ENCODE results near the gene EPC2. TPM values are rescaled to one million over a fixed set of nuclear protein-coding genes. Genes with fewer than 3 reads are reported as not detected.

The EPC2 gene
- total RNA-seq, 2 experiments from 2014 or later: 12.8 to 26.3 TPM

DNA sequence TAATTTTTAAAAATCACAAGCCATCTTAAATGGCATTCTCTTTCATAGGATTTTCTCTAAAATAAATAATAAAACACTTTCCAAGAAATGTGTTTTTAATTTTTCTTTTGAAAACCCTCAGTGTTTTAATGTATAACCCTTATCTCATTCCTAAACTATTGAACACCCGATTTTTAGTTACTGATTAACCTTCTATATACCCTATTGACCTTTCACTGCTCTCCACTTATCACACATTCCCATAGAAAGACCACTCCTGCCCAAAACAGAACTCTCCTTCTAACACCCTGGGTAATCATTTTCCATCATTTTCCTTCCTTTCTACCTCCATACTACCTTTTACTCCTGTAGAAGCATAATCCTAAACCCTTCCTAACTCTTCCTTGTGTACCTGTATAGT is 102.4 kb downstream of the EPC2 start:
- H4K20me1 ChIP-seq (ENCODE audit: insufficient read depth, low read length): no peaks in the 10 kb centered on the region
- no peak overlapping the region for H3K27ac ChIP-seq (ENCODE audit: low read depth, low read length, poor library complexity, severe bottlenecking)
- no peaks in the 10 kb centered on the region for H3K4me1 ChIP-seq (ENCODE audit: insufficient read depth, low read length, poor library complexity, severe bottlenecking)
- H3K9me2 ChIP-seq (ENCODE audit: insufficient read depth, low read length): no peaks in the 10 kb centered on the region; the same call in 1 of the 2 replicates
- H3K4me3 ChIP-seq (ENCODE audit: low read depth, low read length, poor library complexity, severe bottlenecking): no peak overlapping the region
- H3K9me3 ChIP-seq (ENCODE audit: low read length): no peaks in the 10 kb centered on the region
- H3K79me2 ChIP-seq (ENCODE audit: insufficient read depth, low read depth, low read length): no peaks in the 10 kb centered on the region; the same call in 1 of the 2 replicates
- TF ChIP-seq, protein P1, sequence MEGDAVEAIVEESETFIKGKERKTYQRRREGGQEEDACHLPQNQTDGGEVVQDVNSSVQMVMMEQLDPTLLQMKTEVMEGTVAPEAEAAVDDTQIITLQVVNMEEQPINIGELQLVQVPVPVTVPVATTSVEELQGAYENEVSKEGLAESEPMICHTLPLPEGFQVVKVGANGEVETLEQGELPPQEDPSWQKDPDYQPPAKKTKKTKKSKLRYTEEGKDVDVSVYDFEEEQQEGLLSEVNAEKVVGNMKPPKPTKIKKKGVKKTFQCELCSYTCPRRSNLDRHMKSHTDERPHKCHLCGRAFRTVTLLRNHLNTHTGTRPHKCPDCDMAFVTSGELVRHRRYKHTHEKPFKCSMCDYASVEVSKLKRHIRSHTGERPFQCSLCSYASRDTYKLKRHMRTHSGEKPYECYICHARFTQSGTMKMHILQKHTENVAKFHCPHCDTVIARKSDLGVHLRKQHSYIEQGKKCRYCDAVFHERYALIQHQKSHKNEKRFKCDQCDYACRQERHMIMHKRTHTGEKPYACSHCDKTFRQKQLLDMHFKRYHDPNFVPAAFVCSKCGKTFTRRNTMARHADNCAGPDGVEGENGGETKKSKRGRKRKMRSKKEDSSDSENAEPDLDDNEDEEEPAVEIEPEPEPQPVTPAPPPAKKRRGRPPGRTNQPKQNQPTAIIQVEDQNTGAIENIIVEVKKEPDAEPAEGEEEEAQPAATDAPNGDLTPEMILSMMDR (conservative IDR thresholded peaks at IDR 0.05; ENCODE audit: low read length): no peak
- TF ChIP-seq EZH2phosphoT487 (IDR thresholded peaks at IDR 0.05; ENCODE audit: borderline replicate concordance, low read depth, low read length): no peak
- ChIA-PET POLR2A (no interaction called here), CTCF (ENCODE audit: unreplicated experiment) (no interaction called here)
- no peak for DNase-seq (ENCODE audit: low spot score)
- intact Hi-C loops (cut with micrococcal nuclease; ENCODE audit: unreplicated experiment): no loop called here
- H3K4me2 ChIP-seq (ENCODE audit: low read length): no peak overlapping the region
- BruUV-seq (replicated peaks): no TSS peak
- H3K36me3 ChIP-seq (ENCODE audit: insufficient read depth, low read length): 0 out of 2 replicates have a peak, but pooled peaks cover 2% of the 10 kb centered on the region
- H2AFZ ChIP-seq (ENCODE audit: low read length): no peak overlapping the region

DNA sequence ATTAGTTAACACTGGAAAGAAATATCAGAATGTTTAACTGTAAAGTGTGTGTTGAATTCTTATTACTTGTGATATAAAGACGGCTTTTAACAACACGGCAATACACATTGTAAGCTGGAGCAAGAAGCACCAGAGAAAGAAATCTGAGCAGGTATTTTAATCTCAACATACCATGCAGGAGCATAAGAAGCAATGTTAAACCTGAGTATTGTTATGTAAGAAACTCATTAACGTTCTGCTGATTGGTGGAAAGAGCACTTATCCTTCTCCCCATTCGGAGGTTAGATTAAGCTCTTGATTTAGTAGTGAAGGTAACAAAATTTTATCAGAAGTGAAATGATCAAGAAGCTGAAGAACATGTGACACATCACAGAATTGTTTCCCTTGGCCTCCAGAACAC is 107.4 kb downstream of the EPC2 start:
- H3K27ac ChIP-seq (ENCODE audit: low read depth, low read length, poor library complexity, severe bottlenecking): no peak overlapping the region
- POLR2A ChIA-PET: interaction anchor here (0.5 to 2.3 kb wide), 9 partner anchors 9 to 187 kb away, joined by 3 to 12 read pairs (median 3); no protein-coding TSS in a partner anchor
- intact Hi-C loops (cut with micrococcal nuclease; ENCODE audit: unreplicated experiment): no loop called here
- BruUV-seq (replicated peaks): no TSS peak
- H3K4me1 ChIP-seq (ENCODE audit: insufficient read depth, low read length, poor library complexity, severe bottlenecking): no peaks in the 10 kb centered on the region
- CTCF ChIA-PET (ENCODE audit: unreplicated experiment): no interaction called here
- no peaks in the 10 kb centered on the region; the same call in 1 of the 2 replicates for H3K9me2 ChIP-seq (ENCODE audit: insufficient read depth, low read length)
- no peak overlapping the region for H2AFZ ChIP-seq (ENCODE audit: low read length)
- no peak for TF ChIP-seq EZH2phosphoT487 (IDR thresholded peaks at IDR 0.05; ENCODE audit: borderline replicate concordance, low read depth, low read length)
- TF ChIP-seq, protein P1 (conservative IDR thresholded peaks at IDR 0.05; ENCODE audit: low read length): no peak
- H3K36me3 ChIP-seq (ENCODE audit: insufficient read depth, low read length): peaks cover 21% of the 10 kb centered on the region; the same call in 1 of the 2 replicates
- no peak overlapping the region for H3K4me2 ChIP-seq (ENCODE audit: low read length)
- H4K20me1 ChIP-seq (ENCODE audit: insufficient read depth, low read length): no peaks in the 10 kb centered on the region
- H3K9me3 ChIP-seq (ENCODE audit: low read length): no peaks in the 10 kb centered on the region
- no peaks in the 10 kb centered on the region; the same call in 1 of the 2 replicates for H3K79me2 ChIP-seq (ENCODE audit: insufficient read depth, low read depth, low read length)
- DNase-seq (ENCODE audit: low spot score): no peak
- no peak overlapping the region for H3K4me3 ChIP-seq (ENCODE audit: low read depth, low read length, poor library complexity, severe bottlenecking)

GRCh38 chr2:148752977-148753376 is 108.4 kb downstream of the EPC2 start:
- no peak for DNase-seq (ENCODE audit: low spot score)
- H3K4me1 ChIP-seq (ENCODE audit: insufficient read depth, low read length, poor library complexity, severe bottlenecking): no peaks in the 10 kb centered on the region
- no peak overlapping the region for H3K27ac ChIP-seq (ENCODE audit: low read depth, low read length, poor library complexity, severe bottlenecking)
- H3K9me3 ChIP-seq (ENCODE audit: low read length): no peaks in the 10 kb centered on the region
- peaks cover 21% of the 10 kb centered on the region; the same call in 1 of the 2 replicates for H3K36me3 ChIP-seq (ENCODE audit: insufficient read depth, low read length)
- H3K4me3 ChIP-seq (ENCODE audit: low read depth, low read length, poor library complexity, severe bottlenecking): no peak overlapping the region
- BruUV-seq (replicated peaks): no TSS peak
- intact Hi-C loops (cut with micrococcal nuclease; ENCODE audit: unreplicated experiment): no loop called here
- no peak overlapping the region for H3K4me2 ChIP-seq (ENCODE audit: low read length)
- H3K79me2 ChIP-seq (ENCODE audit: insufficient read depth, low read depth, low read length): no peaks in the 10 kb centered on the region; the same call in 1 of the 2 replicates
- TF ChIP-seq EZH2phosphoT487 (IDR thresholded peaks at IDR 0.05; ENCODE audit: borderline replicate concordance, low read depth, low read length): no peak
- TF ChIP-seq, protein P1 (conservative IDR thresholded peaks at IDR 0.05; ENCODE audit: low read length): no peak
- H4K20me1 ChIP-seq (ENCODE audit: insufficient read depth, low read length): no peaks in the 10 kb centered on the region
- H3K9me2 ChIP-seq (ENCODE audit: insufficient read depth, low read length): no peaks in the 10 kb centered on the region; the same call in 1 of the 2 replicates
- ChIA-PET CTCF (ENCODE audit: unreplicated experiment) (no interaction called here), POLR2A (interaction anchor here (1.0 to 2.3 kb wide), 3 partner anchors 13 to 85 kb away, joined by 3 to 12 read pairs (median 3); no protein-coding TSS in a partner anchor)
- H2AFZ ChIP-seq (ENCODE audit: low read length): no peak overlapping the region
